C4-2B (cell line): ENCODE measurements around the gene SLIT3.

Experiments
- ZFX ChIP-seq: fragments of 450-650 bp; IDR thresholded peaks from 2 replicates; pipeline ENCODE4 v1.6.1; 2017
- TF ChIP-seq, protein P1 (sequence below): fragments of 450-650 bp; conservative IDR thresholded peaks from 2 replicates; pipeline ENCODE4 v1.5.1; 2017; ENCODE audit warnings: mild to moderate bottlenecking

DNA sequence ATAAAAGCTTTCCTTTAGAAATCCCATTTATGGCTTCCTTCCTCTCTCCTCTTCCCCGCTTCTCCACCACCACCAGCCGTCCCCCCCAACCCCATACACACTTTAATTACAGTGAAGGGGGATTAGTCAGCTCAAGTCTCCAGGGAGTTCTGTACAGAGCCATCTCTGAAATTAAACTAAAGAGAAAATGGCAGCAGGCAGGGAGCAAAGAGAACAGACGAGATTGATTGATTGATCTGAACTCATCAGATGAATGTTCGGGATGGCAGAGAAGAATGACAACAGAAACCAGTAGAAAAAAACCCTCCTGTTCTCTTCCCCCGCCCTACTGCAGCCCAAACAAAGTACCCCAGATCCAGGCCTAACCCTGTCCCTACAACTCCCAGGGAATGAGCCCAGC is 480.1 kb downstream of the SLIT3 start:
- TF ChIP-seq, protein P1, sequence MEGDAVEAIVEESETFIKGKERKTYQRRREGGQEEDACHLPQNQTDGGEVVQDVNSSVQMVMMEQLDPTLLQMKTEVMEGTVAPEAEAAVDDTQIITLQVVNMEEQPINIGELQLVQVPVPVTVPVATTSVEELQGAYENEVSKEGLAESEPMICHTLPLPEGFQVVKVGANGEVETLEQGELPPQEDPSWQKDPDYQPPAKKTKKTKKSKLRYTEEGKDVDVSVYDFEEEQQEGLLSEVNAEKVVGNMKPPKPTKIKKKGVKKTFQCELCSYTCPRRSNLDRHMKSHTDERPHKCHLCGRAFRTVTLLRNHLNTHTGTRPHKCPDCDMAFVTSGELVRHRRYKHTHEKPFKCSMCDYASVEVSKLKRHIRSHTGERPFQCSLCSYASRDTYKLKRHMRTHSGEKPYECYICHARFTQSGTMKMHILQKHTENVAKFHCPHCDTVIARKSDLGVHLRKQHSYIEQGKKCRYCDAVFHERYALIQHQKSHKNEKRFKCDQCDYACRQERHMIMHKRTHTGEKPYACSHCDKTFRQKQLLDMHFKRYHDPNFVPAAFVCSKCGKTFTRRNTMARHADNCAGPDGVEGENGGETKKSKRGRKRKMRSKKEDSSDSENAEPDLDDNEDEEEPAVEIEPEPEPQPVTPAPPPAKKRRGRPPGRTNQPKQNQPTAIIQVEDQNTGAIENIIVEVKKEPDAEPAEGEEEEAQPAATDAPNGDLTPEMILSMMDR: no peak
- no peak for TF ChIP-seq ZFX
